GM11168 (cell line): ENCODE results near the gene WDR1.
"Not testable (repeated sequence)": the region's sequence is repeated elsewhere in the genome, so short reads cannot be mapped to it uniquely, and the experiment has no call there.

Experiments used
- in situ Hi-C: fragments of 300-500 bp; cut with MboI; formaldehyde crosslinking; loops from one replicate; pipeline ENCODE4 v1.12.0; 2022; ENCODE audit warnings: low sequenced_read_pairs; ENCODE audit not compliant: unreplicated experiment

WDR1 gene

GRCh38 chr4:10135260-10135659, 18.7 kb upstream of the WDR1 start:
- in situ Hi-C loops = no loop called here

- in situ Hi-C loops = no loop called here
These were observed 17.5 kb upstream of the WDR1 start for GRCh38 chr4:10134141-10134540.

- in situ Hi-C loops = no loop called here
These were observed 14.6 kb upstream of the WDR1 start for GRCh38 chr4:10131202-10131601.

DNA sequence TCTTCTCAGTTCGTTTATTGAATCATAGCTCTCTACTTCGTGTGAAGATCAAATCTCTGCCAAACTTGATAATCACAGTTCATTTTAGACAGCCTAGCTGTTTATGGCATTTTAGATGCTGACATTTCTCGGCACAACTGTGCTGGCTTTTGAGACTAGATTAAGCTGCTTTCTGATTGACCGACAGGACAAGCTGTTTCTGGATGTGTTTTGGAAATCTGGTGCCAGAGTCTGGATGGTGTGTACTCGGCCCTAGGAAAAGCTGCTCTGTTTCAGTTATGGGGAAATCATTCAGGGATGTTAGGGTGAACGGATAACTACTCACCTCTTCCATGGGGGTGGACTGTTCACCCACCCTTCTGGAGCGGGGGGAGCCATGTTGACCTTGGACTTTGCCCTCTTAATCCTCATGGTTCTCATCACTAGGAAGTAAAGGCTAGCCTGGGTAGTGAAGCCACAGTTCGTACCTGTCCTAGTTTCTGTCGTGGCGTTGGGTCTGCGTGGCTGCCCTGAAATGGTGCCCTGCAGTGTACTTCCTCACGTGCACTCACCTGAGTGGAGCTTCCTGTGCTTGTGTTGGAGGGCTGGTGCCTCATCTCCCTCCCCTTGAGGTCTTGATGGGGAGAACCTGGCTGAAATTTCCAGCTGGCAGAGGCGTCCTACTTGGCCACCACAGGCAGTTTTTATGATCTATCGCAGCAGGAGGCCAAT, 13.7 kb upstream of the WDR1 start:
- in situ Hi-C loops = no loop called here

DNA sequence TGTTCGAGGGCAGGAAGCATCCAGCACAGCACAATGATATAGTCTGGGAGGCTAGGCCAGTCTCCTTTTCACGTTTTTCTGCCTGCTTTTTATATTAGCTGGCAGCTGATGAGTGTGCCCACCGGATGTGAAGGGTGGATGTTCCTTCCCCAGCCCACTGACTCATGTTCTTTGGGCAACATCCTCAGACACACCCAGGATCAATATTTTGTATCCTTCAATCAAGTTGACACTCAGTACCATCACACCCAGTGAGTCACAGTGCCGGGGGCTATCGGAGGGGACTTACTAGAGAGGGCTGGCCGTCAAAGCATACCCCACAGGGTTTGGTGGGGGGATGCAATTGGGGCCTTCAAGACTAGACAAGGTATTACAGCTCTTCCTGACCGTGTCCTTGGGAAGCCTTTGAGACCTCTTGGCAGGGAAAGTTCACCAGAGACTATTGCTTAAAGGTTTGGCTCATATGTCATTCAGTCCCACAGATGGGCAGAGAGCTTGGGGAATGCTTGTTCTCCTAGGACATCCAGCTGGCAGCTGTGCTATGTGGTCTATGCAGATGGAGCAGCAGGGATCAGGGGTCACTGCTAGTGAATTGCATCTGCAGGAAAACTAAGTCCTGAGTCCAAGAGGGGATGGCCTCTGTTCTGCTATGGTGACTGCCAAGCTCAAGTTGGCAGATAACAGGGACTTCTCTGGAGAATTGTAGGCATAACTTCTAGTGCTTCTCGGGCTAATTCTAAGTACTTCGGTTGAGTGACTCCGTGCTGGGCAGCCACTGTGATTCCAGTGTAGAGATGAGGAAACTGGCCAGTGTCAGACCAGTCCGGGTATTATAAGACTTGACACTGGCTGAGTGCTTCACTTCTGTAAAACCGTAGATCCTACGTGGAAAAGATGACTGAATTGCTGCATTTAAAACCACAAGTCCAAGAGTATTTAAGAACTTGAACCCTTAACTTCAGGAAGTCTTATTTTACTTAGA, 12.9 kb upstream of the WDR1 start:
- in situ Hi-C loops = no loop called here

- in situ Hi-C loops = no loop called here
These were observed 12.2 kb upstream of the WDR1 start for GRCh38 chr4:10128761-10129160.

- in situ Hi-C loops = not testable (repeated sequence)
These were observed 10.9 kb upstream of the WDR1 start for GRCh38 chr4:10127531-10127930.

GRCh38 chr4:10124167-10124930, 7.8 kb upstream of the WDR1 start:
- in situ Hi-C loops = no loop called here

DNA sequence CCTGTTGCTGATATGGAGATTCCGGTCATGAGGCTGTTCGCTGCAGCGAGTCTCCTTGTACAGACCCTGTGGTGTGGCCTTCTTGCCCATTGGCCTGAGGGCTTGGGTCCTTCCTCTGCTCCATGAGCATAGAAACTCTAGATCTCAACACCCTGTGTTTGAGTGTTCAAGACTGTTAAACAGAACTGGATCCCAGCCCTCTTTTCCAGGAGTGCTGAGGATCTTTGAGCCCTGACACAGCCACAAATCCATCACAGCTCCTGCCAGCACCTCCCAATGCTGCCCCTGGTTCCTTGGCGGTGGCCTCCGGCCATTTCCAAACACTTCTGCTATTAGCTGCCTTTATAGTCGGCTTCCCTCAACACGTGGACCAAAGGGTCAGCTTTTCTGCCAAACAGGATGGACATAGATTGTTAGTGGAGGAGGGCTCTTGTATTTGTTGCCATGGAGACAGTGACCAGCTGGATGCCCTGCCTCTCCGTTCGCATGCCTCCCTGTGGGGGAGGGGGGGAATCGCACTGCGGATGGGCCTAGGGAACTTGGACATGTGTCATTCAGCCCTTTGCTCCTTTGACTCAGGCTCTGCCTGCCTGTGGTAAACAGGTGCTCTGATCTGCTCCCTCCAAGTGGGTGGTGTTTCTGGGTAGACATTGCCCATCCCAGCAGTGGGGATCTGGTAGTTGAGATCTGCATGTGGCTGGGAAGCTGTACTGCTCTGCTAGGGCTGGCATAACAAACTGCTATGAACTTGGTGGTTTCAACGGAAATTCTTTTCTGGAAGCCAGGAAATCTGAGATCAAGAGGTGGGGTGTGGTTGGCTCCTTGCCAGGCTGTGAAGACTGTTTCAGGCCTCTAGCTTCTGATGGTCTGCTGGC, 6.9 kb upstream of the WDR1 start:
- in situ Hi-C loops = no loop called here

GRCh38 chr4:10122236-10122932, 5.8 kb upstream of the WDR1 start:
- in situ Hi-C loops = no loop called here

DNA sequence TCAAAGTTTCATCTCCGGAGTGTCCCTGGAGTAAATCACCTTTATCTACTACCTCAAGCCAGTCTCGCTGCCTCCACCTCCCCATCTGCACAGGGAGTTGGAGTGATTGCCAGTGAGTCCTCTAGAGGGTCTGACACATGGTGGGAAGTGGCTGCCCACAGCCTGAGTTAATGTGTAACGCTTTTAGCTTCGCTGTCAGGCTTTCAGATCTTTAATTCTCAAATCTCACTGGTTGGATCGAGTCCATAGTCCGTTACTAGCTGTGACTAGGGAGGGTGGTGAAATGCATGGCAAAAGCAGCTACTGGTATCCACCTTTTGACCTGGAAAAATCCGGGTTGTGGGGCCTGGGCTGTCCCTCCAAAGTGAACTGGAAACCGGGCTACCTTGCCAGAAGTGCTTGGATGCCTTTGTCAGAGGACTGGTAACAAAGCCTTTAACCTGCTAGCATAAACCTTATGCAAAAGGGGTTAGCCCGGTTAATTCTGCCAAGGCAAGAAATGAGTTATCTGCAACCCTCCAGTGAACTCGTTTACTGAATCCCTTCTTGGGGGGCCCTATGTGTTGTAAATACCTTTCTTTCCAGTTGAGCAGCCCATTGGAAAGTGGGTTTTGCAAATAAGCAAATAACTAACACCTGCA, 5.1 kb upstream of the WDR1 start:
- in situ Hi-C loops = no loop called here

DNA sequence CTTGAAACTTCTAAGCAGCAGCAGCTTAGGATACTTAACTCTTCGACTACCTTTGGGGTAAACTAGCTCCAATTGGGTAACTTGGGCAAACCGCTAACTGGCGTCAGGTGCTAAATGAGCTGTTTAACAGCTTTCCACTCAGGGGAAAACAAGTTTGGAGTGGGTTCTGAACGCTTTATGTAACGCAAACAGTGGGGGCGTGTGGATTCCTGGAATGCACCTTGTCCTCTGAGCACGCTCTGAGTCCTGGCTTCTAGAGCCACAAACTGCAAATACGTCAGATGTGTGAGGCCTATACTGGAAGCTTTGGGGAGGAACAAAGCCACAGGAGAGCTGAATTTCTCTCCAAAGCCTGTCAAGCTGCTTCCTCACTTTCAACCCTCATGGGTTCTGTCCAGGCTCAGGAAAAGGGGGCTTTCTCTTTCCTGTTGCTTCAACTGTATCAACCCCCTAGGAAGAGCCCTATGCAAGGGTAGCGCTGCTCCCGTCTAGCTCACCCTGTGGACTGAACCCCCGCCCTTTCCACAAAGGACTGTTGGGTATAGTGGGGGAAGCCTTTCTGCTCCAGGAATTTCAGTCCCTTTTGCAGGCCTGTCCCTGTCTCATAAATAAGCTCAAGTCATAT, 4.5 kb upstream of the WDR1 start:
- in situ Hi-C loops = no loop called here

- in situ Hi-C loops = no loop called here
These were observed 3.2 kb upstream of the WDR1 start for GRCh38 chr4:10119773-10120172.

DNA sequence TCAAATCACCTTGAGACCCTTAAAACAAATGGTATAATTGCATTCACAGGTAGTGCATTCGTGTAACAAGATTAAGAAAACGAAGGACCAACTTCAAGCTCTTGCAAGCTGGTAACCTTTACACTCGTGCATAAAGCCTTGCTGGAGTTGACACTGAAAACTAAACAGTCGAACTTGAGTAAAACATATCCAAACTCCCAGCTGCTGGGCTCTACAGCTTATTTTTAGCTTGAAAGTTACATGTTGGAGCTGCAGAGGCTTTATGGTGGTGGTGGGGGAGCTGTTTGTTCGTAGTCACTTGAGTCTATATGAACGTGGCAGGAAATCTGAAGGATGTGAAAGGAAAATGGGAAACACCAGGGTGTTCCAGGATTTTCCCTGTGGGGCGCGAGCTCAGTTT, 2.7 kb upstream of the WDR1 start:
- in situ Hi-C loops = no loop called here

DNA sequence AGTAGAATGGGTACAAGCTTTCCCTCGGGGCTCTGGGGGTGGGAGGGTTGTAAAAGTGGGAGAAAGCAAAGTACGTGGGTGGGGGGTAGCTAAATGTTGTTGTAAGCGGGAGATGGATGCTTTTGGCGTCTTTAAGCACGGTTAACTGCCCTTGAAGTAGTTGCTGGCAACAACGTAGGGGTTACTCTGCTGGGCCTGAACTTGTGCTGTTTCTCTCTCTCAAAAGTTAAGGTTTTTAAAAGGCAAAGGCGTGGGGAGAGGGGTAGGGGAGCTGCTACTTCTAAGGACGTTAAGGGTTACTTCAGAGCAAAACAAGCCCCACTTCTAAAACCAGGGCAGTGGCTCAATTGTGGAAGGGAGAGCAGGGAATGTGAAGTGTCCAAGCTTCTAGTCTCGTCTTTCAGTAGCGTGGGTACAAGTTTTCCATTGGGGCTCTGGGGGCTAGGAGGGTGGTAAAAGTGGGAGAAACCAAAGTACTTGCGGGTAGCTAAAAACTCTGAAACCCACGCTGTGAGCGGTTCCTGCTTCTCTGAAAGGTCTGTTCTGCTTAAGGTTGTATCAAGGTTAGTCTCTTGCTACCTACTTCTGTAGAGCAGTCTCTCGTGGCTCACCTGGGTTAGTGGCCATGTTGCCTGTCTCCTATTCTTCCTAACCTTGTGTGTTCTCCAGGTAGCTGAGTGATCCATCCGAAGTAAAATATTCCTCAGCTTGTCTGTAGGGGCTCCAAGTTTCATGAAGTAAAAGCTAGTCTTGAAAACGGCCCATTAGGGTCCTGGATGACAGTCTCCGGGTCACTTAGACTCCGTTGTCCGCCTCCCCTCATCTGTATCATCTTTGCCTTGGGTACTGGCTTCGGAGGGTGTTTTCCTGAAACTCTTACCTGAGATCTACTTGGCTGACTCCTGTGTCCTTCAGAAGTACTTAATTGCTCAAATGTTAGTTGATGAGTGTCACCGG, 1.7 kb upstream of the WDR1 start:
- in situ Hi-C loops = no loop called here

GRCh38 chr4:10117359-10118047, 904 bp upstream of the WDR1 start:
- in situ Hi-C loops = no loop called here
